Erythroblast (primary cell): ENCODE data around the gene TMEM51.

ENCODE experiments used
- GATA1 ChIP-seq: IDR thresholded peaks from 2 replicates; pipeline ENCODE4 v1.6.1; 2011; ENCODE audit warnings: low read depth, mild to moderate bottlenecking, control low read depth, low read length, moderate library complexity
- POLR2A ChIP-seq: IDR thresholded peaks from 2 replicates; pipeline ENCODE4 v1.6.1; 2011; ENCODE audit warnings: mild to moderate bottlenecking, low read length

- TF ChIP-seq POLR2A (no peak), GATA1 (no peak)
Measured at GRCh38 chr1:15248216-15248615, 94.7 kb downstream of the TMEM51 start.
